ENCODE measurements around the gene CYP2W1. TPM values are rescaled to one million over a fixed set of nuclear protein-coding genes. Genes with fewer than 3 reads are reported as not detected.

The CYP2W1 gene
- total and polyA plus RNA-seq, 2 donors (not counting 3 experiments of a cell fraction or from before 2014, with no cell fraction given), result not detected

- Histone ChIP-seq H3K9me3 (replicated peaks; ENCODE audit: control insufficient read depth, insufficient read depth, low read length) (no peaks in the 10 kb centered on the region), H3K4me2 (ENCODE audit: insufficient read depth, low read length) (no peak overlapping the region), H4K20me1 (replicated peaks; ENCODE audit: control insufficient read depth, extremely low read depth, insufficient read depth, low read length) (no peaks in the 10 kb centered on the region), H3K36me3 (ENCODE audit: control insufficient read depth in 2 of 2, extremely low read depth in 1 of 2, insufficient read depth in 2 of 2, low read length in 2 of 2) (peaks cover 0 to 4% of the 10 kb centered on the region in 2 experiments), H3K27ac (ENCODE audit: insufficient read depth, low read depth, low read length) (no peak overlapping the region), H3K9me1 (replicated peaks; ENCODE audit: control insufficient read depth, extremely low read depth, insufficient read depth, low read length) (no peaks in the 10 kb centered on the region), H2AFZ (ENCODE audit: low read depth, low read length) (no peak overlapping the region), H3K9ac (replicated peaks; ENCODE audit: extremely low read depth, insufficient read depth, low read length) (no peak overlapping the region), H3K27me3 (ENCODE audit: control insufficient read depth in 2 of 2, insufficient read depth in 2 of 2, low read length in 2 of 2) (no peaks in the 10 kb centered on the region), H3K4me1 (ENCODE audit: control insufficient read depth, extremely low read depth, insufficient read depth, low read length) (no peaks in the 10 kb centered on the region), H3K79me2 (ENCODE audit: control insufficient read depth, insufficient read depth, low read length) (no peaks in the 10 kb centered on the region), H3K4me3 (replicated peaks in 1 of 3; ENCODE audit: insufficient read depth in 1 of 3, low read depth in 1 of 3, low read length in 3 of 3) (no peak overlapping the region)
- dilution Hi-C loops (cut with MboI; ENCODE audit: extremely low pct_ligation_motif_present, low sequenced_read_pairs), result no loop called here
- DNase-seq (ENCODE audit: low read depth, low spot score) (no peak), FAIRE-seq (no peak)
- BruUV-seq (replicated peaks), result no TSS peak
- TF ChIP-seq EZH2 (IDR thresholded peaks at IDR 0.05; ENCODE audit: borderline replicate concordance, low read depth, low read length, severe bottlenecking), result no peak
- TF ChIP-seq POLR2A (IDR thresholded peaks at IDR 0.05; ENCODE audit: low read depth, low read length), result no peak
- TF ChIP-seq MAX (IDR thresholded peaks at IDR 0.05; ENCODE audit: insufficient read depth, insufficient read length), result no peak
- TF ChIP-seq MYC (IDR thresholded peaks at IDR 0.05; ENCODE audit: low read depth, low read length), result no peak
- TF ChIP-seq CTCF (IDR thresholded peaks at IDR 0.05; ENCODE audit: extremely low read depth in 1 of 2, insufficient read depth in 1 of 2, low read depth in 1 of 2, low read length in 2 of 2), result no peak
- TF ChIP-seq POLR2AphosphoS5 (IDR thresholded peaks at IDR 0.05; ENCODE audit: insufficient read depth, low read depth, low read length), result no peak
- no peak for TF ChIP-seq FOS (IDR thresholded peaks at IDR 0.05; ENCODE audit: borderline replicate concordance, insufficient read depth, low read length)
- no peak for TF ChIP-seq JUN (IDR thresholded peaks at IDR 0.05; ENCODE audit: borderline replicate concordance, insufficient read depth, insufficient read length, low read depth)
- TF ChIP-seq GATA2 (IDR thresholded peaks at IDR 0.05; ENCODE audit: insufficient read depth, insufficient read length, low read depth, low read length), result no peak
- ChIA-PET CTCF (interaction anchor here (2.0 to 10.0 kb wide), 5 partner anchors 11 to 189 kb away, joined by 5 to 459 read pairs (median 11); no protein-coding TSS in a partner anchor), POLR2A (interaction anchor here (1.0 kb wide), 1 partner anchor 71 kb away, joined by 3 read pairs; no protein-coding TSS in a partner anchor)
- intact Hi-C loops (cut with micrococcal nuclease), result no loop called here
Observed at GRCh38 chr7:994592-995308, 11.8 kb downstream of the CYP2W1 start.

Measured in endothelial cell of umbilical vein (primary cell).